HG03469 (cell line): ENCODE data around the gene S100P.
"Not testable (repeated sequence)": the region's sequence is repeated elsewhere in the genome, so short reads cannot be mapped to it uniquely, and the experiment has no call there.

ENCODE experiments used
- ATAC-seq: cut with Tn5 transposase; IDR thresholded peaks from one replicate; pipeline ENCODE4 v1.9.1; 2021; ENCODE audit warnings: mild to moderate bottlenecking, moderate library complexity, moderate number of reproducible peaks; ENCODE audit not compliant: unreplicated experiment

S100P gene

DNA sequence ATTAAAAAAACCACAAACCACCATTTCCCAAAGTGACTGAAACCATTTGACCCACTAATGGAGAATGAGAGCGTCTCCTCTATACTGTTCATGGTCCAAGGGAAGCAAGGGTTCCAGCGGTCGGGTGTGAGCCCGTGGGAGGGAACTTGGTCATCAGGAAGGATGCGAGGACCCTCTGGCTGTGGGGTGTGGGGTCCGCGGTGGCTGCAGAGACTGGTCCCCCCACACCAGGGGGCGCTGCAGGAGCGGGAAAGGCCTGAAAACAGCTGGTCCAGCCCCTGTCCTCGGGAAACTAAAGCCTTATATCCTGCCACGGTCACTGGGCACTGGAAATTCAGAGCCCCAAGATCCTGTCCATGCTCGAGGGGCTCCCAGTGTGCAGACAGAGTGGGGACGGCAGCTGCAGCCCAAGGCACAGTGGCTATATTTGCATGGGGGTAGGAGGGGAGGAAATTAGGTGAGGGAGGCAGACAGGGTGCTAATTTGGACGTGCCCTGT is 26.6 kb downstream of the S100P start:
- no peak for ATAC-seq

DNA sequence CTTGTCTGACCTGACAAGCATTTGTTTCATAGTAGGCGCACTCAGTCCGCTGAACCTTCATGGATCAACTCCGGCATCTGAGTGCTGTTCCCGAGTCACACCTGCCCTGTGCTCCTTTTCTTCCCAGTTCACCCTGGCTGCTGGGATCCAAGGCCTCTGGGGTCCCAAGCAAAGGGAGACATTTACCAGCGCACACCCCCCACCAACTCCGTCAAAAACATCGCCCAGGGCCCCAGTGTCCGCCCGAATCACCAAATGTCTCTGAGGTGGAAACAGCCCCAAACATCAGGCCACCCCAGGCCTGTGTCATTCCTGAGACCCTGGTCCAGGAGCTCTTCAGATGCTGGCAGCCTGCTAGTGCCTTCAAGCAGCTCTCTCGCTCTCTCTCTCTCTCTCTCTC is 27.4 kb downstream of the S100P start:
- ATAC-seq = no peak

DNA sequence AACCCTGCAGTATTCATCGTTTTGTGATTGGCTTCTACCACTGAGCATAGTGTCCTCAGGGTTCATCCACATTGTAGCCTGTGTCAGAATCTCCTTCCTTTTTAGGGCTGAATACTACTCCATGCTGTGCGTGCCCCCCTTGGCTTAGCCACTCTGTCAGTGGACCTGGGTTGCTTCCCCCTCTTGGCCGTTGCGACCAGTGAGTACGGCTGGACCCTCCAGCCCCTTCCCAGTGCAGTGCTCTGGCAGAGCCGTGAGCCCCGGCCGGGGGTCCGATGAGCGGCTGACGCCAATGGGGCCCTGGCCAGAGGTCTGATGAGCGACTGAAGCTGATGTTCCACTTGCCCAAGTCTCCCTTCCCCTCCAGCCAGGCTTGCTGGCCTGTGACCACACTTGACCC is 29.2 kb downstream of the S100P start:
- no peak for ATAC-seq

DNA sequence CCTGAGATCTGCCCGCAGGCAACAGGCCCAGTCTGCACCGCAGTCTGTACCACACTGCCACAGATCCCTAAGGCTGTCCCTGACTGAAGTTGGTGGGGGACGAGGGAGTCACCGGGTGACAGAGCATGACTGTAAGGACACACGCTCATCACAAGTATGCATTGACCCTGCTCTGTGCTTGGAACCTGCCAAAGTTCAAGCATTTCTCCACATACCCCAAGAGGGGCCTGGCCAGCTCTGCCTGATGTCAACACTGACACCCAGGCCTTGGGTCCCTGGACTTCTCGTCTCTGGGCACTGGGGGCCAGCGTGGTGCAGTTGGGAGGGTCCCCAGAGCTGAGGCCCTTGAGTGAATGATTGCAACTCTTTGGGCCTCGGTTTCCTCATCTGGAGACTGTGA is 30.2 kb downstream of the S100P start:
- no peak for ATAC-seq

DNA sequence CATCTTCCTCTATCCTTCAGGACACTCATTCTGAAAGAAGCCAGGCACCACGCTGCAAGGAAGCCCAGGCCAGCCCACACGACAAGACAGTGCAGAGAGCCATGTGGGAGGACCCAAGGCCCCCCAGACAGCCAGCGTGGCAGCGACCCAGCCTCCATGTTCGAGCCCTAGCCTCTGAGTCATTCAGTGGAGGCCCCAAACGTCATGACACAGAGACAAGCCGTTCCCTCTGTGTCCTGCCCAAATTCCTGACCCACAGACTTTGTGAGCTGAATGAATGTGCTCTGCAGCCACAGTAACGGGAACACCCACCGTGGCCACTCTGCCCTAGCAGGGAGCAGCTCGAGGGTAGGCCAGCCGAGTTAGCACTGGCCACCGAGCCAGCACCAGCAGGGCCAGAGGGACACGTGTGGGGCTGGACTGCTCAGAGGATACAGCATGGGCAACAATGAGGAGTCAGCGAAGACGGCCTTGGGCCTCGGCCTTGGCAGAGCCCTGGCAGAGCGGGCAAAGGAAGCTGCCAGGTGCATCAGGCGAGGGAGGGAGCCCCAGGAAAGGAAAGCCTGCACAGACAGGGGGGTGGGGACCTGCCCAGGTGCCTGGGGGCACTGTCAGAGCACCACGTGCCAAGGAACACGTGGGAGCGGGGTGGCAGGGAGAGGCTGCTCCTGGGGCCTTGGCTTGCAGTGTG is 30.9 kb downstream of the S100P start:
- no peak for ATAC-seq

DNA sequence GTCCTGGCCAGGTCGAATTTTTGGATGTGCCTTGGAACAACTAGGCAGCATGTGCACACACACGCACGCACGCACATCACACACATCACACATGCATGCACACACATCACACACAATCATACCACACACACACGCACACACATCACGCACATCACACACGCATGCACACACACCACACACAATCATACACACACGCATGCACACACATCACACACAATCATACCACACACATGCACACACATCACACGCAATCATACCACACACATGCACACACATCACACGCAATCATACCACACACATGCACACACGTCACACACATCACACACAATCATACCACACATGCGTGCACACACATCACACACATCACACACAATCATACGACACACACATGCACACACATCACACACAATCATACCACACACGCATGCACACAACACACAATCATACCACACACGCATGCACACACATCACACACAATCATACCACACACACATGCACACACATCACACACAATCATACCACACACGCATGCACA is 31.8 kb downstream of the S100P start:
- ATAC-seq = not testable (repeated sequence)

DNA sequence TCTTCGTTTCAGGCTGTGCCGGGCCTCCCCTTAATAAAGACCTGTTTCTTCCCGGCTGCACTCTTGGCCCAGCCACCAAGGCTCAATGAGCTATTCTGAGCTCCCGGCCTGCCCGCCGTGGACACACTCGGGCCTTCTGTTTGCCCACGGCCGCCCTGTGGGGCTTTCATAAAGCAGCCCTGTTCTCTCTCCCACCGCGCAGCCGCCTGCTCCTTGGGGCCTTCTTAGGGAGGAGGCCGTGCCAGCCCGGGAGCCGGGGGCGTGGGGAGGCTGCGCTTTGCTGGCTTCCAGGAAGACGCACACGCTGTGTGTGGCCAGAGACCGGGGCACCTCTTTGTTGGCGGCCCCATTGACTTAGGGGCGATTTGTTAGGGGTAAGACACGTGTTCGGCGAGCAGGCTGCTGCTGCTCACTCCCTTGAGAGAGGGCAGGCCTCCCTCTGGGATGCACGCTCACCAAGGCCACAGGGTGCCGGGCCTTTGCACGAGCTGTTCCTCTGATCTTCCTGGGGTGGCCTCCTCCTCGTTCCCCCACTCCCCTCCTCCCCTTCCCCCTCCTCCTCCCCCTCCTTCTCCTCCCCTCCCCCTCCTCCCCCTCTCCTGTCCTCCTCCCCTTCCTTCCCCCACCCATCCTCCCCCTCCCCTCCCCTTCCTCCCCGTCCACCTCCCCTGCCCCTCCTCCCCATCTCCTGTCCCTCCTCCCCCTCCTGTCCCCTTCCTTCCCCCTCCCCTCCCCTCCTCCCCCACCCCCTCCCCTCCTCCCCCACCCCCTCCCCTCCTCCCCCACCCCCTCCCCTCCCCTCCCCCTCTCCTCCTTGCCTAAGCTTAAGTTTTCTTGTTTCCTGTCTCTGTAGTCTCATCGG is 33.6 kb downstream of the S100P start:
- no peak for ATAC-seq

DNA sequence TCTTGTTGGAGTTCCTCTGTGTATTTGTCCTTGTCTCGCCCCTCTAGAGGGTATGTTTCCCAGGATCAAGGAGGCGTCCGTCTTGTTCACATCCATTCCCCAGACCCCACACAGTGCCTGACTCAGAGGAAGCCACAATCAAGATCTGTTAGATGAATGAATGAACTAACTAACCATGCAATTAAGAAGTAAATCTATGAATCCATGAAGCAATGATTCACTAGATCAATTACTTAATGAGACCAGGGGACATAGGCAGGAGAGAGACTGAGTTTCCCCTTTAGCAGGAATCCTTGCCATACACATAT is 34.2 kb downstream of the S100P start:
- ATAC-seq = no peak

DNA sequence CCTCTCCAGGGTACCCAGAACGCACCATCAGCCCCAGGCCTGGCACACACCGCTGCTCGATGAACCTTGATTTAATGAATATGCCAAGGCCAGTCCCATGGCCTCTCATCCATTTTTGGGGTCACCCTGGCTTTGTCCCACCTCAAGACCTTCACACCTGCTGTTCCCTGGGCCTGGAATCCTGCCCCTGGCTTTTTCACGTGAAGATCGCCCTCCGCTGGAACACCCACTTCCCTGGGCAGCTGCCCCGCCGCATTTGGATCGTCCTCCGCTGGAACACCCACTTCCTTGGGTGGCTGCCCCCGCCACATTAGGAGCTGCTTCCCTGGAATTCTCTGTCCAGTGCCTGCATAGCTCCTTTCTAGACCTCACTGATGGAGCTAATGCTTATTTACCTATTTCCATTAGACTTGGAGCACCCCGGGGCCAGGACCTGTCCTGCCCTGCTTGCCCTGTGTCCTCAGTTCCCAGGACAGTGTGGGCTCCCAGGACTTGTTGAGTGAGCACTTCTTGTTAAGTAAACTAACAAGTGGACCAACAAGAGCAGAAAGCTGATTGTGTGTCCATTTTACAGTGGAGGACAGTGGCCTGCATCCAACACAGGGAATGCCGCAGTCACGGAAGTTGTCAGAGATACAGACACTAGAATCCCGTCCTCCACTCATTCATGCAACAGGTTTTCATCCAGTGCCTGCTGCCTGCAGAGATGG is 34.8 kb downstream of the S100P start:
- ATAC-seq = no peak

DNA sequence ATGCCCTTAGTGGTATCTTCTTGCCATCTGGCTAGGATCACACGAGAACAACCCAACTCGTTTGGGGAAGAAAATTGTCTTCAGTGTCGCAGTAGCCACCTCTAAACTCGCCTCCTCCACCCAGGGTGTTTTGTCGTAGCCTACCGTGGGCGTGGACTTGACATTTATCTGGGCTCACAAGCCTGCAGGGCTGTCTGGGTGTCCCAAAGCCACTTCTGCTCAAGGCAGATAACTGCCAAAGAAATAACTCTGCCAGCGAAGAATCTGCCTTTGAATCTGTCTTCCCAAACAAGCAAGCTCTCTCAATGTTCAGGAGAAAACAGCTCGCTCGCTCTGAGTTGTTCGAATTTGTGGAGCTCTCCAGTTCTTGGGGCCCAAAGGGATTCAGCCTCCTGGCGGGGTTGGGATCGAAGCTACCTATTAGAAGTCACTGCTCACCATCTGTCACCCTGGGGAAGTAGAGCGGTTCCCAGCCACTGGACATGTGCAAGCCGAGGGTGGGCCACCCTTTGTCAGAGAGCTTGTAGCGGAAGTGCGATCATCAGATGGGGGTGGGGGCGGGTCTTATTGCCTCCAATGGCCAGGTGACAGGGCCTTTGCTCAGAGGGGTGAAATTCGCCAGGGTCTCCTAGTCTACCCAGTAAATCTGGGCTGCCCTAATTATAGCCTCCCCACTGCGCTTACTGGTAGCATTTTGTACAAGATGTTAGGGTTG is 37.1 kb downstream of the S100P start:
- no peak for ATAC-seq

DNA sequence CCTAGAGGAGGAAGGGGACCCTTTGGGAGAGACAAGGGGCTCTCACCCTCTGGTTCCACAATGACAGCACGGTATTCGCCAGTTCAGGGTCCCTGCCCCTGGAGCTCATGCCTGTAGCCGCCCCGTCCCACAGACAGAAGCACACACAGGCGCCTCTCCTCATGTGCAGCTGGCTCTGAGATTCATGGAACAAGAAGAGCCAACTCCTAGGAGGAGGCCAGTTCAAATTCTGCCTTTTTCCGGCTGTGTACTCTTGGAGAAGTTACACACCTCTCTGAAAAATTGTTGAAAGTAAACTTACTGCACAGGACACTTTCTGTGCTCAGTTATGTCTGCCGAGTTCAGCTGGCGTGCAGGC is 37.6 kb downstream of the S100P start:
- ATAC-seq = no peak

DNA sequence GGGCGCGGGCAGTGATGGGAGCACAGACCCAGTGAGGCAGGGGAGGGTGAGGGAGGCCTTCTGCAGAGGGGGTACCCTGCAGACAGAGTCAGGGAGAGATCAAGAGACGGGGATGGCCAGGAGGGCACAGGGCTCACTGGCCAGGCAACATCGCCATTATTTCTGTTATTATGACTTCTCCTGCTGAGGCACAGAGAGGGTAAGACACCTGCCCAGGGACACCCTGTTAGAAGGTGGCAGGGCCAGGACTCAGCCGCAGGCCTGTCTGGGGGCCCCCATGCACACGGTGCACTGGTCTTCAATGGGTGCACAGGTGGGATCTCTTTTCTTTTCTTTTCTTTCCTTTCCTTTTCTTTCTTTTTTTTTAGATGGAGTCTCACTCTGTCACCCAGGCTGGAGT is 38.1 kb downstream of the S100P start:
- ATAC-seq = no peak

DNA sequence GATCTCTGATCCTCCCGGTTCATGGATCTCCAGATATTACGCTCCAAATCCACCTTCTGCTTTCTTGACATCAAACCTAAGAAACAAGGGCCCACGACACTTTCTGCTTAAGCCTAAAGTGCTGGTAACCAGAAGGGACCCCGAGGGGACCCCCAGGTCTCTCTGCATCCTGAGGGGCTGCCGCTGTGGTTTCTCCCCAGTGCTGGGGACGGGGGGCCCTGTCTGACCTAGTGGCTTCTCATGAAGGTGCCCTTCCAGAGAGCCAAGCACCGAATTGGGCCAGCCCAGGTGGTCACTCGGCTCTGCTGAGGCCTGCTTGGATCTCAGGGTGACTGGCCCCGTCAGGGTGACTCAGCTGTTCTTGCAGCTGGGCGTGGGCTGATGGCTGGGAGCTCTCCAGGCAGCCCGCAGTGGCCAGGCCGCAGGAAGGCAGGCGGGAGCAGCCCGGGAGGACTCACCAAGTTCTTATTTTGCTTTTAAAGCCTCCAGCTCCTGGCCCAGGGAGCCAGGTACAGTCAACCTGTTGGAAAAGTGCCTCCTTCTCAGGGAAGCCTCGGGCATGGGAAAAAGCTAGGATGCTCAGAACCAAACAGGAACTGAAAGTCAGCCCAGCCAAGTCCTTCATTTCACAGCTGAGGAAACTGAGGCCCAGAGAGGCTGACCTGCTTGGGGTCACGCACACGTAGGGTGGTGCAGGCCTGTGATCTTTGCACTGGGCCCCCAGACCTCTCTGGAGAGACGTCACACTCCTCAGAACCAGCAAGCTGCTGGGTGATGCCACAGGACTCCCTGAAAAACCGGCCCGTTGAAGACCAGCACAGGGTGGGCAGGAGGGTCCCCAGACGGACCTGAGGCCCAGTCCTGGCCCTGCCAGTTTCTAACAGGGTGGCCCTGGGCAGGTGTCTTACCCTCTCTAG is 39.0 kb downstream of the S100P start:
- ATAC-seq = no peak

DNA sequence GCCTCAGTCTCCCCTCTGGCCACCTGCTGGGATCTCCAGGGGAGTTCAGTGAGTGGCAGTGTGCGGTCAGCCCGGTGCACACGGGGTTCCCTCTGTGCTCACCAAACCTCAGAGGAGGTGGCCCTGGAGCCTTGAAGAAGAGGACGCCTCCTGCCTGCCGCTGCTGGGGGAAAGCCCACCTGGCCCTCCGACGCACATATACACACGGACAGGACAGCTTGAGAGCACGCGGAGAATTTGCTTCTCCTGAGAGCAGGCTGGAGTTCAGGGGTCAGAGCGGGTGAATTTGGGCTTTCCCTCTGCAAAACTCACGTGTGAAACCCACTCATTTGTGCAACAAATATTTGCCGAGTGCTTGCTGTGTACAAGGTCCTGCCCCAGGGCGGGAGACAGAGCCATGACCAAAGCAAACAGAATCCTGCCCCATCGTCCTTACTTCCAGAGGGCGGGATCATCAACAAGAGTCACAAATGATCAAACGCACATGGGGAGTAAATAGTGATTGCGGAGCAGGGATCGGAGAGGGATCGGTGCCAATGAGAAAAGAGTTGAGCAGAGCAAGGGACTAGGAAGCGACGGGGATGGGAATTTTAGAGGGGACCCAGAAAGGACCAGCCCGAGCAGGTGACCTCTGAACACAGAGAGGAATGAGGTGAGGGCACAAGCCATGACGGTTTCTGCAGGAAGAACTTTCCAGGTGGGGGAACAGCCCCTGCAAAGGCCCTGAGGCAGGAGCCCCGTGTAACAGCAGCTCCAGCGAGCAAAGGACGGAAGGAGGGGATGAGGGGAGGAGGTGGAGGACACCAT is 39.9 kb downstream of the S100P start:
- no peak for ATAC-seq

DNA sequence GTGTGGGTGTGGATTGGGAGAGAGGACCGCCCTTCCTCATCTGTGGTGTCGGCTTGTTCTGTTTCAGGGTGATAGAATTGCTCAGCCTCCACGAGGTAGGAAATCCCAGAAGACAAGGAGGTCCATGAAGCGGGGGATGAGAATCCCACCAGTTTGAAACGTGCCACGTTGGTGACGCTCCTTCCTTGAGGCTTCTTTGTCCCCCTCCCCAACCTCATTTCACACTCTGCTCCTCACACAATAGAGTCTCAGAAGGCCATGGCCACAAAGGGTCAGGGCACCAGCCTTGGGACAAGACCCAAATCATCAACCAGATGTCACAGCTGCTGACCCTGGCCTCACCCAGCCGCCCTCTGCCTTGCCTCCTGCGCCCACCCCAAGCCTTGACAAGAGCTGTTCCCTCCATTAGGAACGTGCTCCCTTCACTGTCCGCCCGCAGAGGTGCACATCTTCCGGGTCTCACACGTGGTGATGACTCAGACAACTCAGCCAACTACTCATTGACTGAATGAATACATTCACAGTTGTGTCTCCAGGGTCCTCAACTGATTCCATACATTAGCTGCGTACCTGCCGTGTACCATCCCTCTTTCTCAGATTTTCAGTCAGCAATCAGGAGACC is 40.6 kb downstream of the S100P start:
- ATAC-seq = no peak

DNA sequence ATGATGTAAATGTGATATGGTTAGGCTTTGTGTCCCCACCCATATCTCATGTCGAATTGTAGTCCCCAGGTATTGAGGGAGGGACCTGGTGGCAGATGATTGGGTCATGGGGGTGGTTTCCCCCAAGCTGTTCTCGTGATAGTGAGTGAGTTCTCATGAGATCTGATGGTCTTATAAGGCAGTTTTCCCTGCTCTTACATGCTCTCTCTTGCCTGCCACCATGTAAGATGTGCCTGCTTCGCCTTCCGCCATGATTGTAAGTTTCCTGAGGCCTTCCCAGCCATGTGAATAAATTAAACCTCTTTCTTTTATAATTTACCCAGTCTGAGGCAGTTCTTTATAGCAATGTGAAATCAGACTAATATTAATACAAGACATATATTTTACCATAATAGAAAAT is 46.2 kb downstream of the S100P start:
- ATAC-seq = no peak

DNA sequence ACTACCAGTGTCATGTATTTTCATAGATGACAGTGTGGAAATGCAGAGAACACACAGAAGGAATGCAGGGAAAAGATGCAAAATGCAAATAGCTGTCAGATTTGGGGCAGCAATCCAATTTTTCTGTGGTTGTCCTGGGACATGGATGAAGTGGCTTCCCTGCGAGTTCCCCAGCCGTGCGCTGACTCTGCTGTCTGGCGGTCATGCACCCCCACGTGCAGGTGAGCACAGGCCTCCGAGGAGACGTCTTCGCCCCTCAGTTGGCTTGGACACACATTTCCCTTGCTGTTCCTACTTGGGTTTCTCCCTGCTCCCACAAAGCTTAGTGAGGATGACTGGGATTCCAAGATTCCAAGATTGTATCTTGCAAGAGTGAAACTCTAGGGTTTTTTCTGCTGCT is 46.7 kb downstream of the S100P start:
- ATAC-seq = no peak

DNA sequence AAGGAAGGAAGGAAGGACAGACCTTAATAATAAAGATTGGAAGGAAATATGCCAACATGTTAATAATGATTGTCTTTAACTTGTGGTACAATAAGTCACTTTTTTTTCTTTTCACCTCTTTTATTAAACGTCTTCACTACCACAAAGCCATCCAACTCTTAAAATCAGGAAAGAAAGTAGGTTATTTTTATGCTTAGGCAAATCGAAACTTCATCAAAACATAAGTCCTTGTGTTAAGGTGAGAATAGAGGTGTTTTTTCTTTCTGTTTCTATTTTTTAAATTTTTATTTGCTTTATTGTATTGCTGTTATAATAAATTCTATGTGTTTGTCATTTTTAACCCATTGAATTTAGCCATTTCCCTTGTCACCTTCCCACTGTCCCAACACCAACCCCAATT is 48.8 kb downstream of the S100P start:
- no peak for ATAC-seq

DNA sequence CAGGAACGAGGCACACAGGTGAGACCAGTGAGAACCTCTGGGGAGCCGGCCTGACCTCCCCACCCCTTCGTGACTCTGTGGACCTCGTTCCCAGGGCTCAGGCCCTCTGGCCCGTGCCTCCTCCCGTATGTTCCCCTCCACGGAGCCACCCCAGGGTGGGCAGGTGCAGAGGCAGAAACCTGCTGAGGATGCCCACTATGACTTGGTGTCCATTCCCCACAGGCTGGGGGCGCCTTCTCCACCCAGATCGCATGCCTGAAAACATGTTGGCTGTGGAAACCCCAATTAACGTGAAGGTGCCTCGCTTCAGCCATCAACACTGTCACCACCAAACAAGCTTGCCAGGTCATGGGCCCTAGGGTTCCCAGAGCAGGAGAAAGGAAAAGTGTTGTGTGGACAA is 49.3 kb downstream of the S100P start:
- ATAC-seq = no peak
